ENCODE measurements around the gene CTSL.

- TF ChIP-seq CTCF (IDR thresholded peaks at IDR 0.05) = no peak
- no peak for TF ChIP-seq ZFX (IDR thresholded peaks at IDR 0.05; ENCODE audit: borderline replicate concordance)
Measured at GRCh38 chr9:87718231-87718630, 7.7 kb upstream of the CTSL start.

Measured in 22Rv1 (cell line).